Fibroblast of skin of left biceps (primary cell): ENCODE results near the gene SGSH.

Source experiments
- DNase-seq, 2 experiments: peaks; one replicate each; pipeline ENCODE4 v3.0.0-alpha.2; 2013; ENCODE audit warnings: low read depth in 2 of 2

SGSH gene

DNA sequence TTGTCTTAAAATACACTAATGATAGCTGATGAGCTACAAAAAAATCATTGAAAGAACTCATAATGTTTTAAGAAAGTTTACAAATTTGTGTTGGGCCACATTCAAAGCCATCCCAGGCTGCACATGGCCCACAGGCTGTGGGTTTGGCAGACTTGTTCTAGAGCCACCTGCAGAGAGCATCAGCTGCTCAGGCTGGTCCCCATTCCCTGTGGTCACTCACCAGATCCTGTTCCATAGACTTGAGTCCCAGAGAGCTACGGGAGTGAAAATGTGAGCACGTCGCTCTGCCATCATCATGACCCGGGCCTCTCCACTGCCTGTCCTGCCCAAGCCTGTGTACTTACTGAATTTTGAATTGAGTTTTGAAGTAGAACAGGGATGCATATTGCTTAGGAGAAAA, 7.0 kb upstream of the SGSH start:
- no peak for DNase-seq

DNA sequence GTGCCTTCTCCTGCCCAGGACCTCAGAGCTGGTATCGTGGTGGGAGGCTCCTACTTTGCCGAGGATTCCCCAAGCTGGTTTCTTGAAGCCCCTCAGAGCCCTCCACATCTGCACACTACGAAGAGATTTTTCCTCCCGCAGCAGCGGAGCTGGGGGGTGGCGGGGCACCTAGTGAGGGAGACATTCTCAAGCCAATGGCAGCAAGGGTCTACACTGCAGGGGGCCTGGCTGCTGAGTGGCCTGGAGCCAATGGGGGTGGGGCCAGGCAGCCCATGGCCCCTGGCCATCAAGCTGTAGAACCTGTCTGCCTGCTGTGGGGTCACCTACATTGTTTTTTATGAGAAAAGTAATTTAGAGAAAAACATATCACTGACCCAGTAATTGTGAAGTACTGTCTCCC, 5.1 kb upstream of the SGSH start:
- DNase-seq = no peak

DNA sequence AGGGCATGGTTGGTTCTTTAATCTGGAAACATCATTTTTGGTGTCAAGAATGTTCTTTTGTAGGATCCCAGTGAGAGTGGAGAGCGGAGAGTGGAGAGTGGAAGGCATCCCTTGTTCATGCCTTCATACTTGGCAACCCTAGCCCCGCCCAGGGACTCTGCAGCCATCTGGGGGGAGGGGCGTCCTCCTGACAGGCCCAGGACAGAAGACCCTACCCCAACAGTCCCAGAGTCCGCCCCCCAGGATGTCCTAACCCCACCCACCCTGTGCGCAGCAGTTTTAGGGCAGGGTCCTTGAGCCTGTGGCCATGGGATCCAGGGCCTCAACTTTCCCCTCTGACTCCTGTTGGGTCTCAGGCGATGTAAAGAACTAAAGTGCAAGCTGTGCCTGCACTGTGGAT, 4.5 kb upstream of the SGSH start:
- no peak for DNase-seq

DNA sequence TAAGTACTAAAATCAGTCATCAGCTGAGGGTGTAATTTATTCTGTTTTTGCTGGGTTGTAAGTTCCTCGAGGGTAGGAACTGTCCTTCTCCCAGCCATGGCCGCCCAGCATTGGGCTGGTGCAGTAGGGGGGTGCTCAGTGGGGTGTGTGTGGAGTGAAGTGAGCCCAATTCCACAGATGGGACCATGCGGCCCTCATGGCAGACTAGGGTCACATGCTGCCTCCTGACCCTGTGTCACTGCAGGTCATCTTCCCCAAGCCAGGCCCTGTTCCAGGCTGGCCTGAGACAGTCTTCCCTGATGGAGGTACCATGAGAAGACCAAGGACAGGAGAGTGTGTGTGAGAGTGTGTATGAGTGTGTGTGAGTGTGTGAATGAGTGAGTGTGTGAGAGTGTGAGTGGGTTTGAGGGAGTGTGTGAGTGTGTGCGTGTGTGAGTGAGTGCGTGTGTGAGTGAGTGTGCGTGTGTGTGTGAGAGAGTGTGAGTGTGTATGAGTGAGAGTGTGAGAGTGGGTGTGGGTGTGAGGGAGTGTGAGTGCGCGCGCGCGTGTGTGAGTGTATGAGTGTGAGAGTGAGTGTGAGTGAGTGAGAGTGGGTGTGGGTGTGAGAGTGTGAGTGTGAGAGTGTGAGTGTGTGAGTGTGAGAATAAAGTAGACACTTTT, 3.8 kb upstream of the SGSH start:
- no peak for DNase-seq

DNA sequence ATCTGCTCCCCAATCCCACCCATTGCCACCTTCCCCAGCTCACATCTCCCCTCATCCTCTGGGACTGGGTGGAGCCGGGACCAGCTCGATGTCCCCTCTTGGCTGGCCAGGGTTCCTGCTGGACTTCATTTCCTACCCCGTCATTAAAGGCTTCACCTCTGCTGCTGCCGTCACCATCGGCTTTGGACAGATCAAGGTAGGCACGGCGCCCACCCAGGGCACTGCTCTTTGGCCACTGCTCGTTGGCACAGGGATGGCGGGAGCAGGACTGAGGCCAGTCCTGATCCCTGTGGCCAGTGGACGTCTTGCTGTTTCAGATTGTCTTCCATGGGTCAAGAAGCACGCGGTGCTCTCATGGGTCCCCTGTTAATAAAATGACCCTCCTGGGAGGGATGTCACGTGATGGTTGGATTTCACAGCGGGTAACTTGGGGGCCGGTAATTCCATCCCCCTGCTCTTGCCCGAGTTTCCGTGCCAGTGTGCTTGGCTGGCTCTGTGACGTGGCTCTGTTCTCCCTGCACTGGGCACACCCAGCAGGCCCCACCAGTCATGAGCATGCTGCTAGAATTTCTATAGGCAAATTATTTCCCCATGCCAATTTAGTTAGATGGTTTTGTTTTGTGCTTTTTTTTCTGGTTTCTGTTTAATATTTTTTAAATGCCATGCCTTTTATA, 3.1 kb upstream of the SGSH start:
- DNase-seq = no peak

DNA sequence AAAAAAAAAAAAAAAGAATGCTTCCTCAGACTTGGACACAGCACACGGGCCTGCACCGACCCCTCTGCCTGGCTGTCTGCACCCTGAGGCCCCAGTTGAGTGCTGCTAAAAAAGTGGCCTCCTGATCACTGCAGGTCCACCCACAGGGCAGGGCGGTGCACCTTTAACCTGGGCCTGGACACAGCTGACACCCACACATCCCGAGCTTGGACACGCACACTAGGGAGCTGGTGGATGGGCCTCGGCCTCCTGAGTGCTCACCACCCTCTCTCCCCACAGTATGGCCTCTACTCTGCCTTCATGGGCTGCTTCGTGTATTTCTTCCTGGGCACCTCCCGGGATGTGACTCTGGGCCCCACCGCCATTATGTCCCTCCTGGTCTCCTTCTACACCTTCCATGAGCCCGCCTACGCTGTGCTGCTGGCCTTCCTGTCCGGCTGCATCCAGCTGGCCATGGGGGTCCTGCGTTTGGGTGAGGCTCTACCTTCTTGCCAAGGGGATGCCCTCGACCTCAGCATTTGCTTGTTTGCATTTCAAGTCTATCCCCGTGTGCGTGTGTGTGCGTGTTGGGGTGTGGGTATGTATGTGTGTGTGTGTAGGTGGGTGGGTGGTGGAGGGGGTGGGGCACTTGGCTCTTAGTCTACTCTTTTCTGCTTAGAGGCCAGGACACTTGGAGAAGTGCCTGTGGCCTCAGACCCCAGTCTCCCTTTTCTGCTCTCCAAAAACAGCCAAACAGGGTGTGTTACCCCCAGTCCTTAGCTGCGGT, 2.4 kb upstream of the SGSH start:
- no peak for DNase-seq

DNA sequence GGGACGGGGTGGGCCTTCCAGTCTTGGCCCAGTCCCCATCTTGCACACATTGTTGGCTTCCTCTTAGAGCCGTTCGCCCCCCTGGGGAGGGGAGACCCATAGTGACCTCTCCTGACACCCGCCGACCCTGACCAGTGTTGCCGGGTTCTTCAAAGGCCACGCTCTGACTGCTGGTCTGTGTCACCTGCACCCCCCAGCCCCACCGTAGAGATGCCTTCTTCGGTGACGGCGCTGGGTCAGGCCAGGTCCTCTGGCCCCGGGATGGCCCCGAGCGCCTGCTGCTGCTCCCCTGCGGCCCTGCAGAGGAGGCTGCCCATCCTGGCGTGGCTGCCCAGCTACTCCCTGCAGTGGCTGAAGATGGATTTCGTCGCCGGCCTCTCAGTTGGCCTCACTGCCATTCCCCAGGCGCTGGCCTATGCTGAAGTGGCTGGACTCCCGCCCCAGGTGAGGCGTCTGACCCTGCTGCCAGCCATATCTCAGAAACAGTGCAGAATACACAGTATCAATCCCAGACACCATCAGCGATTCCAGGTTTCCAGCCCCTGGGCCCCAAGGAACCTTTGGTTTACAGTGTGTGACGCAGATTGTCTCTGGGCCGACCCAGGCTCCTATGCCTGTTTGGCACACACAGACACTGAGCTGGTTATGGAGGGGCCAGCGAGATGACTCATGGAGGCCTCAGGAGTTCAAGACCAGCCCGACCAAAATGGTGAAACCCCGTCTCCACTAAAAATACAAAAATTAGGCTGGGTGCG, 1.4 kb upstream of the SGSH start:
- DNase-seq = no peak

DNA sequence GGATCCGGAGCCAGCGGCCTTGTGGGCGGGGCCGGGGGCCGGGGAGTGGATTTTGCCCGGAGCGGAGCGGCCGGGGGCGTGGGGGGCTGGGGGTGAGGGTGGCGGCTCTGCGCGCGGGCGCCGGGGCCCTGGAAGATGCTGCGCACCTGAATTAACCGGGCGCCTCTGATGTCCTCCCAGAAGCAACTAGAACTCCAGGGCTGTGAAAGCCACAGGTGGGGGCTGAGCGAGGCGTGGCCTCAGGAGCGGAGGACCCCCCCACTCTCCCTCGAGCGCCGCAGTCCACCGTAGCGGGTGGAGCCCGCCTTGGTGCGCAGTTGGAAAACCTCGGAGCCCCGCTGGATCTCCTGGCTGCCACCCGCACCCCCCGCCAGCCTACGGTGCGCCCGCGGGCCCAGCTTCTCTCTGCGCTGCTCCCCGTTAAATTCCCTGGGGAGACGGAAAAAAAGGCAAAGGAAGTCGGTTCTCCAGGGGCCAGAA, 643 bp upstream of the SGSH start:
- DNase-seq = no peak

DNA sequence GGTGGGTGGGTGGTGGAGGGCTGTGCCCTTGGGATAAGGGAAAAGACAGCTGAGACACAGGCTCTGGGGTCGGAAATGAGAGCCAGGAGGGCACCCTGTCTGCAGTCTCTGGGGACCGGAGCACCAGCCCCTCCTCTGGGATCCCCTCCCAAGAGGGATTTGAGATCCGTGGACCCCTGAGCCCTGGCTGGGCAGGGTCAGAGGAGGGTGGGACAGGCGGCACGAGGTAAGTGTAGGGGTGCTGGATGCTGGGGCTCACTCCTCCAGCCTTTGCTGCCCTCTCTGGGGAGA, 425 bp downstream of the SGSH start:
- no peak for DNase-seq

DNA sequence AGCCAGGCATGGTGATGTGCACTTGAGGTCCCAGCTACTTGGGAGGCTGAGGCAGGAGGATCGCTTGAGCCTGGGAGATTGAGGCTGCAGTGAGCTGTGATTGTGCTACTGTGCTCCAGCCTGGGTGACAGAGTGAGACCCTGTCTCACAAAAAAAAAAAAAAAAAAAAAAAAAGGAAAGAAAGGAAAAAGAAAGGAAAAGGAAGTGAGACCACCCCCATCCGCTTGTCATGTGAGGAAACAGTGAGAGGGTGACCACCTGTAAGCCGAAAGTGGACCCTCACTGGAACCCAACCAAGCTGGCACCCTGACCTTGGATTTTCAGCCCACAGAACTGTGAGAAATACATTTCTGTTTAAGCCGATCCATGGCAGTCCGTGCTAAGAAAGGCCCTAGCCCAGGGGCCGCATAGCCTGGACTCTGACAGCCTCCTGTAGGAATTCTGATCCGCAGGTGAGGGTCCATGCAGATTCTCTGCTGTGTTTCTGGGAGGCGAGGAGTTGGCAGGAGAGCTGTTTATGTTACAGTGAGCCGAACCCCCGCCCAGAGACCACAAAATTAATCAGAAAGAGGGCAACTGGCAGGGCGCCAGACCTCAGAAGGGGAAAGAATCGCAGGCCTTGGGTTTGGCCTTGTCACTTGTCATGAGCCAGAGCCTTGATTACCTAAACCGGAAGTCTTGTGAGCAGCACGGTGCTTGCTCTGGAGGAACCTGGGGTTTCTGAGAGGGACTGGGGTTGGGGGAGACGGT, 945 bp downstream of the SGSH start:
- peak; percentile 30 to 33 for DNase-seq

DNA sequence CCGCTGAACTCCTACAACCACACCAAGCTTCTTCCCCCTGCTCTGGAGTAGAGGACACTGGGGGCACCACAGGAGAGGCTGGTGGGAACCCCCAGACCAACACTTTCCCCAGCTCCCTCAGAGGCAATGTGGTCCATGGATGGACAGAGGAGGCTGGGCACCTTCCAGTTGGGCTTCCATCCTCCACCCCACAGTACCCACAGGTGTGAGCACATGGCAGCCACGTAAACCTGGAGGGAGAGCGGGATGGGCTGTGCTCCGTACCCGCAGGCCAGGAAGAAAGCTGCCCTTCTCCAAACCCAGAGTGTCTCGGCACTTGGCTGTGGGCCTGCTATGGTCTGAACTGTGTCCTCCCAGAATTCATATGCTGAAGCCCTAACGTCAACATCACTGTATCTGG, 1.7 kb downstream of the SGSH start:
- DNase-seq = no peak

DNA sequence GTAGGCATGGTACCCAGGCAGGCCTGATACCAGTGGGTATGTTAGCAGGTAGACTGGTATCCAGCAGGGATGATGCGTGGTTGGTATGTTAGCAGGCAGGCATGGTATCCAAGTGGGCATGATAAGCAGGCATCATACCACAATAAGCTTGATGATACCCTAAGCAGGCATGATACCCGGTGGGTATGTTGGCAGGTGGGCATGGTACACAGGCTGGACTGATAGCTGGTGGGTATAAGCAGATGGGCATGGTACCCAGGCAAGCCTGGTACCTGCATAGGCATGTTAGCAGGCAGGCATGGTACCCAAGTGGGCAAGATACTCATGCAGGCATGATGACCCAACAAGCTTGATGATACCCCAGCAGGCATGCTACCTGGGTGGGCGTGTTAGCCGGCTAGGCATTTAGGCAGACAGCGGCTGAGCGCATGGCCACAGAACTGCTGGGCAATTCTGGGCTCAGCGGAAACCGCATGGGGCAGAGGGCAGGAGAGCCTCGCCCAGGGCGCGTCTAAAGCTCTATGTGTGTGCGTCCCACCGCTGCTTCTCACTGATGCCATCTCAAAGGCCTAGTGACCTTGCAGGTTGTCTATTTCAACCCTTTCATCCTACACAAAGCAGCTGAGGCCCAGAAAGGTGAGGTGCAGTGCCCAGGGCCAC, 2.3 kb downstream of the SGSH start:
- no peak for DNase-seq

DNA sequence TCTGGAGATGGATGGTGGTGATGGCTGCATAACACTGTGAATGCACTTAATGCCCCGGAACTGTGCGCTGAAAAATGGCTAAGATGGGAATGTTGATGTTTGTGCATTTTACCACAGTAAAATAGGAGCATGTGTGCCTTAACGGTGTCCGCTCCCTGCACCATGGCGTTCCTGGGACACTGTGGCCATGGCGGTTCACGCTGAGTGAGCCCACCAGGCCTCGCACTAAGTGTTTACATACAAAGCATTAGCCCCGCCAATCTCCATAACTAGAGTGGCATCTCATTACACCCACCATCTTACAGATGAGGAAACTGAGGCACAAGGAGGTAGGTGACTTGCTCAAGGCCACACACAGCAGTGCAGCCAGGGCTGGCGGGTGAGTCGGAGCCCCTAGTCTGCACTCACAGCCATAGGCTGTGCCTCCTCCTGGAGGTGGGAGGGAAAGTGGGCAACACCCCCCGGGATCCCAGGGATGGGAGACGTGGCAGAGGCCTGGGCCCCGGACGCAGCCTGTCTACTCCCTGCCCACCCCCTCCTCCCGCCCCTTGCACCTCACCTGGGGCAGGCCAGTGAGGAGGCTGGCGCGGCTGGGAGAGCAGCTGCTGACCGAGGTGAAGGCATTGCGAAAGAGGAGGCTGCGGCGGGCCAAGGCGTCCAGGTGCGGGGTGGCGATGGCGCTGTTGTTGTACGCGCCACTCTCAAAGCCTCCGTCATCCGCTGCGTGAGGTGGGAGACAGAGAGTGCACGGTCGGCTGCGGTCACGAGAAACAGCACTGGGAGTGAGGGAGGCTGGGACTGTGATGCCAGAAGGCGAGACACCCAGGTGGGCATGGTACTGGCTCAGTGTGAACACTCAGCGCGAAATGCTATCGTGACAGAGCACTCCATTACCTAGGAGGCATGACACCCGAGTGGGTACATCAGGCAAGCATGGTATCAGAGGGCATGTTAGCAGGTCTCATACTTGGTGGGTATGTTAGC, 3.4 kb downstream of the SGSH start:
- no peak for DNase-seq

DNA sequence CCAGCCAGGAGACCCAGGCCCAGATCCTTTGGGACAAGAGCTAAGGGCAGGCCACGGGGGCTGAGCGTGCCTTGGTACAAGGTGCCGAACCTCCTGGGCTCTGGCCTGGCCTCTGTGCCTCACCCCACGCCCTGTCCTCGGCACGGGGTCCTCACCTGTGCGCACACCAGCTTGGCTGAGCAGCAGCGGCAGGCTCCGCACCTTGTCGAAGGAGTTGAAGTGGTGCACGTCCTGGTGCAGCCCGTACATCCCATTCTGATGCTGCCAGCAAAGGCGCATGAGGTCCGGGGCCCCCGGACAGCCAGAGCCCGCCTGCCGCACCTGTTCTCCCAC, 5.3 kb downstream of the SGSH start:
- DNase-seq = no peak

DNA sequence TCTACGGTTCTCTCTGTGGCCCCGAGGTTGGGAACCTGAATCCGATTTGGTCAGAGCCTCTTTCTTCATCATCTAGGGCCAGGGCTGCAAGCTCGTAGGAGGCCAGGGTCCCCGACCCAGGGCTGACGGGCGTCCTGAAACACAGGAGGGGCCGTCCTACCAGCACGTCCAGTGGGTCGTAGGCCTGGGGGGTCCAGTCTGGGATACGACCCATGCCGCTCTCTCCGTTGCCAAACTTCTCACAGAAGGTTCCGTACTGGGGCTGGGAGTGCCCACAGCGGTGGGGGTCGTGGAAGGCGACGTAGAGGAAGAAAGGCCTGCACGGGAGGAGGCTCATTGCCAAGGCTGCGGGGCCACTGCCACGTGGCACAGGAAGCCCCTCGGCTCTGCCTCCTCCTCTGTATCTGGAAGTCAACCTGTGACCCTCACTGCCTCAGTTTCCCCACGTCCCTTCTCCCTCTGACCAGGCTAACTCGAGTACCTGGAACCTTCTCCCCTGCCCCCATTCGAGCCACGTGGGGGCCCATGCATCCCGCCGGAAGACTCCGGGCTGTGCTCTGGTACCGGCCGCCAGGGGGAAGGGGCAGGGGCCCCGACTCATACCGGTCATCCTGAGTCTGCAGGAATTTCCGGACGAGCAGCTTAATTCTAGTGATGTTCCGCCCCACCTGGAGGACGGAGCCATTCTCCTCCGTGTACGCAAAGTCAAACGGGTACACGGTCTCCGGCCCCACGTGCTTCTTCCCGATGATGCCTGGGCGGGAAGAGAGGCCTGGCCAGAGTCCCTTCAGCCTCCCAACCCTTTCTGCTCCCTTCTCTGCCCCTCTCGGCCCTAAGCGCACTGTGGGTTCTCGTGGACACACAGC, 5.9 kb downstream of the SGSH start:
- DNase-seq = no peak

DNA sequence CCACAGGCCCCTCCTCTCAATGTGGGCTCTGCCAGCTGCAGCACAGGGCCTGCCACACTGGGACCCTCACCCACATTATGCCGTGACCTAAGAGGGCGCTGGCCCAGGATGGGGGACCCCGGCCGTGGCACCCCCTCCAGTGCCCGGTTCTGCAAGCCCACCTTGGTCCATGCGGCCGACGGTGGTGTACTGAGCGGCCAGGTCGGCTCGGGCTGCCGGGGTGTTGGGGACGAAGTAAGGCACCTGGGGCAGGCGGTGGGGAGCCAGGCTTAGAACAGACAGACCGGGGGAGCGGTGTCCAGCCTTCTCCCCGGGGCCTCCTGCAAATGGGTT, 6.5 kb downstream of the SGSH start:
- no peak for DNase-seq

DNA sequence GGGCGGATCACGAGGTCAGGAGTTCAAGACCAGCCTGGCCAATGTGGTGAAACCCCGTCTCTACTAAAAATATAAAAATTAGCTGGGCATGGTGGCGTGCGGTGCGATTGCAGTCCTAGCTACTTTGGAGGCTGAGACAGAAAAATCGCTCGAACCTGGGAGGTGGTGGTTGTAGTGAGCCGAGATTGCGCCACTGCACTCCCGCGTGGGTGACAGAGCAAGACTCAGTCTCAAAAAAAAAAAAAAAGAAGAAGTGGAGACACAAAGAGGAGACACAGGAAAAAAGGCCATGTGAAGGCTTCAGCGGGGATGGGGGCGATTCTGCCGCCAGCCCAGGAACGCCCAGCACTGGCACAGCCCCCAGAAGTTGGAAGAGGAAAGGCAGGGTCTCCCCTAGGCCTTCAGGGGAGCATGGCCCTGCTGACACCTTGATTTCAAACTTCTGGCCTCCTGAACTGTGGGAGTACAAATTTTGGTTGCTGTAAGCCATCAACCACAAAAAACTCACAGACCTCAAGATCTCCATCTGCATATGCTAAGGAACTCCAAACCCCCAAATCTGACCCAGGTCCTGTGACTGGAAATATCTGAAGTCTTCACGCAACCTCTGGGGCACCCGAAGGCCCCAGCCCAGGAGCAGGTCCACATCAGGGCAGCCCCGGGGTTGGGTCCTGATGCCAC, 7.0 kb downstream of the SGSH start:
- DNase-seq = no peak

DNA sequence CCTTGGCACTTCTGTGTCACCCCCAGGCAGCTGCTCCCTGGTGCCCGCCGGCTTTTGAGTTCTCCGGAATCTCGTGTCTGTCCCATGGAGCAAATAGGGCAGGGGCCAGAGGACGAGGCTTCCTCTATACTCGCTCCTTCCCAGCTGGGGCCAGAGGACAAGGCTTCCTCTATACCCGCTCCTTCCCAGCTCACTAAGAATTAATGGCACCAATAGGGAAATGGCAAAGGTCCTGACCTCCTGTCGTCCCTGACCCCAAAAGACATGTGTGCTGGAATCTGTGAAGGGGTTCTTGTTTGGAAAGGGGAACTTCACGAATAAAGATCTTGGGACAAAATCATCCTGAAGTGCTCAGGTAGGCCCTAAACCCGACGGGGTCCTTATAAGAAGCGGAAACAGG, 7.6 kb downstream of the SGSH start:
- DNase-seq = no peak

DNA sequence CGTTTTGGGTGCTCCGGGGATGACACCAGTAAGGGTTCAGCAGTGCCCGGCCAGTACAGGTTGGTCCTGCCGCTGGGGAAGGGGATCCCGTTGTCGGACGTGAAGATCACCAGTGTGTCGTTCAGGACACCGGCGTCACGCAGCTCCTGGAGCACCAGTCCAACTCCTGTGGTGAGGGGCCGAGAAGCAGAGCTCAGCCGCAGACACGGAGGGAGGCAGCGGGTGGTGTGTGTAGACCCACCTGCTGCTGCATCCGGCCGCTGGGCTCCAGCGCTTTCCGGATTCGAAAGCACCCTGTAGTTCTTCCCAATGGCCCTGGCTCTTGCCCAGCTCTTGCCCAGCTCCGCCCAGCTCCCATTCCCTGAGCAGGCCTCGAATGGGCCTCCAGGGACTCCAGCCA, 8.0 kb downstream of the SGSH start:
- DNase-seq = no peak
